B cell (primary cell): ENCODE results near the gene JAK3.

Experiments
- EZH2 ChIP-seq: IDR thresholded peaks from 2 replicates; pipeline ENCODE4 v1.6.1; 2012; ENCODE audit warnings: borderline replicate concordance, low read depth, mild to moderate bottlenecking, moderate library complexity, low read length; ENCODE audit not compliant: insufficient read depth, poor library complexity, severe bottlenecking
- TF ChIP-seq, protein P1 (sequence below): fragments of 200-600 bp; IDR thresholded peaks from one replicate; pipeline ENCODE4 v1.8.0; 2022; ENCODE audit warnings: antibody characterized with exemption, mild to moderate bottlenecking

DNA sequence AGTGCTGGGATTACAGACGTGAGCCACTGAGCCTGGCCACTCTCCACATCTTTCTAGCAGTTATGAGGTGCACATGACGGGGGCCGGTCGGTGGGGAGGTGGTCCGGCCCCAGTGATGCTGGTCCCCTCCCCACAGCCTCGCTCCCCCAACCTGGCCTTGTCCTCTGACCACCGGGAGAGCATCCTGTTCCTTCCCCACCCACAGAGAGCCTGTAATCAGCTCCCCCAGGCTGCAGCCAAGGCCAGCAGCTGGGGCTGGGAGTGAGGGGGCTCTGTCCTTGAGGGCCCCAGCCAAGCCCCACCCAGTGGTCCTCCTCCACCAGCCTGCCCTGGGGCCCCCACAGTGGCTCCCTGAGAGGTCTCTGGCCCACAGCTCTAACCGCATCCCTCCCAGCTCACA is 23.4 kb downstream of the JAK3 start:
- TF ChIP-seq, protein P1, sequence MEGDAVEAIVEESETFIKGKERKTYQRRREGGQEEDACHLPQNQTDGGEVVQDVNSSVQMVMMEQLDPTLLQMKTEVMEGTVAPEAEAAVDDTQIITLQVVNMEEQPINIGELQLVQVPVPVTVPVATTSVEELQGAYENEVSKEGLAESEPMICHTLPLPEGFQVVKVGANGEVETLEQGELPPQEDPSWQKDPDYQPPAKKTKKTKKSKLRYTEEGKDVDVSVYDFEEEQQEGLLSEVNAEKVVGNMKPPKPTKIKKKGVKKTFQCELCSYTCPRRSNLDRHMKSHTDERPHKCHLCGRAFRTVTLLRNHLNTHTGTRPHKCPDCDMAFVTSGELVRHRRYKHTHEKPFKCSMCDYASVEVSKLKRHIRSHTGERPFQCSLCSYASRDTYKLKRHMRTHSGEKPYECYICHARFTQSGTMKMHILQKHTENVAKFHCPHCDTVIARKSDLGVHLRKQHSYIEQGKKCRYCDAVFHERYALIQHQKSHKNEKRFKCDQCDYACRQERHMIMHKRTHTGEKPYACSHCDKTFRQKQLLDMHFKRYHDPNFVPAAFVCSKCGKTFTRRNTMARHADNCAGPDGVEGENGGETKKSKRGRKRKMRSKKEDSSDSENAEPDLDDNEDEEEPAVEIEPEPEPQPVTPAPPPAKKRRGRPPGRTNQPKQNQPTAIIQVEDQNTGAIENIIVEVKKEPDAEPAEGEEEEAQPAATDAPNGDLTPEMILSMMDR = no peak
- TF ChIP-seq EZH2 = no peak
